Activated CD8-positive, alpha-beta memory T cell treated with anti-CD3 and anti-CD28 coated beads, Interleukin-2, amount 50 U/mL, for 48 hours (primary cell): ENCODE results near the gene LMF2.

Experiments used
- DNase-seq: peaks from one replicate; pipeline ENCODE4 v3.0.0-alpha.2; 2020

LMF2 gene

DNA sequence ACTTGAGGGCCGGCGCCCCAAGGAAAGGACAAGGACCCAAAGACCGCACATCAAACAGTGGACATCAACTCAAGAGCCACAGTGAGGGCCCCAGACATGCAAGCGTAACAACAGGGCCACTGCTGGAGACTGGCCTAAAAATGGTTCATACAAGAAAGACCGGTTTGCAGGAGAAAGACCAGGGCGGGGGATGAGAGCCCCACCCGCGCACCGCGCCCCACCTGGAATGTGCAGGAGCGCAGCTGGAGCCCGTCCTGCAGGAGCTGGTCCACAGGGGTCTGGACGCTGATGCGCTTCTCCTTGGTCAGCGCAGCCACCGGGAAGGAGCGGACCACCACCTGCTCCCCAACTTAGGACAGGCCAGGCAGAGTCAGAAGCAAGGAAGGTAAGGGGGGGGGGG, 46.6 kb downstream of the LMF2 start:
- no peak for DNase-seq

DNA sequence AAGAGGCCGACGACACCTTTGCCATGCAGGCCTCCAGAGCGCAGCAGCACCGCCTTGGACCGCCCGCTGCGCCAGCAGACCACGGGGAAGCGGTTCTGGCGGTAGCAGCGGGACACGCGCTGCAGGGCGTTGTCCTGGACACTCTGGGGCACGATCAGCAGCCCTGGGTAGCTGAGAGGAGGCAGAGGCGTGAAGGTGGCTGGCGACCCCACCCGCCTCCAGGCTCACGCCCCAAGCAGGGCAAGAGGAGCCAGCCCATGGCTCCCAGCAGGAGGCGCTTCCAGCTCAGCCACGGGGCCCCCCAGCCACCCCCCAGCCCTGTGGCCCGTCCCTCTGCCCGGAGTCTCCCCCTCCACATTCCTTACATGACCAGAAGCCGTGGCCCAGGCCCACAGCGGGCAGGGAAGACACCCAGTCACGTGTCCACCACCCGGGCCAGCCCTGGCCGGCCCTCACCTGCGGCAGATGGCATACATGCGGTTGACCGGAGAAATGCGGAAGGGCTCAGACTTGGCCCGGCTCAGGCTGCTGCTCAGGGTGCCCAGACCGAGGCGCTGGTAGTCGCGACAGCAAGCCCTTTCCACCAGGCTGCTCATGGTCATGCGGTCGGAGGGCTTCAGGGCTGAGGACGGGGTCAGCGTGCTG, 47.9 kb downstream of the LMF2 start:
- DNase-seq, result no peak

DNA sequence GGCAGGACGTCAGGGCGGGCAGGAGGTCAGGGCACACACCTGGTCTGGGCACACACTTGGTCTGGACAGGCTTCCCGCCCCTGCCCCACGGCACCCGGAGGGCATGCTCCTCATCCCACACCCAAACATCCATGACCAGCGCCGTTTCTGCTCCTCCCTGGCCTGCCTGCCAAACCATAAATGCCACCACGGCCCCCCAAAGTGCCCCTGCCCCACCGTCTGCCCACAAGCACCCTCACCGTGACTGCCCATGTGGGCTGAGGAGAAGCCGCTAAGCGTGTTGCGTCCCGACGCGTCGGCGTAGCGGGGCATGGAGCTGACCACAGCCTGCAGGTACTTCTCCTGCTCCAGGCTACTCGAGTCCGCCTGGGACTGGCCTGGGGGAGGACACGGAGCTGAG, 48.5 kb downstream of the LMF2 start:
- no peak for DNase-seq

DNA sequence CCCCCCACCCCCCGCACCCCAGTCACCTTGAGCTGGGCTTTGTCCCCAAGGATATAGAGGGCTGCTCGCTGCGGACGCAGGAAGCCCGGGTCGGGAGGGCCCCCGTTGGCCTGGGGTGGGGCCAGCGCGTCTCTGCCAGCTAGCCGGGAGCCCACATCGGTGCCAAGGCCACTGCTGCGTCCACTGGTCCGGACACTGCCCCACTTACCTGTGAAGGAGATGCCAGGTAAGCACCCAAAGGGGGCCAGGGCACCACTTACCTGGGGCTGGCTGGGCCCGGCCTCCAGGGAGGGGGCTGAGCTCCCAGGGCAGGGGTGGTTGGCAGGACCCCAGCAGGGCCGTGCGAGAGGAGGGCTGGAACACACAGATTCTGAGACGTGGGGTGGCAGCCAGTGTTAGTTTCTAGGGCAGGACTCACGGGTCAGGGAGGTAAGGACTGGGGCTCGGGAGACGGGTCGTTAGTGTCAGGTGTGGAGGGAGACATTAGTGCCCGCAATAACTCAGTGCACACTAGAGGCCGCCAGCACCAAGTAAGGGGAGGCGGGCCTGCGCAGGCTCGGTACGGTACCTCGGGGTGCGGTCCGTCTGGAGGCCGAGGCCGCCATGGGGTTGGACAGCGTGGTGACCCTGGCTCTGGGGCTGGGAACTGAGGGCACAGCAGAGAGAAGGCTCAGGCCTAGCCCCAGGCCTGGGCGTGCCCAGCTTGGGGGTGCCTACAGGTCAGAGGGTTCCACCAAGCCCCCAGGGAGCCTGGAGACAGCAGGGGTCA, 50.9 kb downstream of the LMF2 start:
- no peak for DNase-seq

DNA sequence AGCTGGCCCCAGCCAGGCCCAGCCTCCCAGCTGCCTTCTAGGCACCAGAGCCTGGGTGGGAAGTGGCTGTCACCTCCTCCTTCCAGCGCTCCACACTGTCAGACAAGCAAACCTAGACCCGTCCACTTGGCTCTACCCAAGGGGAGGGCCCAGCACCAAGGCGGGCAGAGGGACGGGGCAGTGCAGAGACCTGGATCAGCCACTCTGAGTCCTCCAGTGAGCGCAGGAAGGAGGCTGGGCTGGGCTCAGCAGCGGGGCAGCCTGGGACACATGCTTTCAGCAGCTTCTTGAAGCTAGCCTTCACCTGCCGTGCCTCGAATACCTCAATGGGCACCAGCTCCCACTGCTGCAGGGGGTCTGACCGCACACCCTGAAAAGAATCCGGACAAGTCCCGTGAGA, 51.5 kb downstream of the LMF2 start:
- DNase-seq, result no peak

DNA sequence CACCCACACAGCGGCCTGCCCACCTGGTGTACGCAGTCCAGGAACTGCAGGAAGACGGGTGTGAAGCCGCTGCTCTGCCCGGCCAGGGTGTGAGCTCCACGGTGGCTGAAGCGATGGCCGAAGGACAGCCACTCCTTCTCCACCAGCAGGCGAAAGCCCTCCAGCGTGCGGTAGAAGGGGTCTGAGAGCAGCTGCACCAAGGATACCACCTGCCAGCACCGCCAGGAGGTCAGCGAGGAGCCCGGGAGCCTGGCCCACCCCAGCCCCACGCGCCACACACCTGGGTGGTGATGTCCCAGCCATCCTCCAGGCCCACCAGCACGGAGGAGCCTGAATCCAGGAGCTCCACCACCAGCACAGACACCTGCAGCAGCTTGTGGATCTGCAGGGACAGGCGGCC, 52.3 kb downstream of the LMF2 start:
- DNase-seq, result no peak

DNA sequence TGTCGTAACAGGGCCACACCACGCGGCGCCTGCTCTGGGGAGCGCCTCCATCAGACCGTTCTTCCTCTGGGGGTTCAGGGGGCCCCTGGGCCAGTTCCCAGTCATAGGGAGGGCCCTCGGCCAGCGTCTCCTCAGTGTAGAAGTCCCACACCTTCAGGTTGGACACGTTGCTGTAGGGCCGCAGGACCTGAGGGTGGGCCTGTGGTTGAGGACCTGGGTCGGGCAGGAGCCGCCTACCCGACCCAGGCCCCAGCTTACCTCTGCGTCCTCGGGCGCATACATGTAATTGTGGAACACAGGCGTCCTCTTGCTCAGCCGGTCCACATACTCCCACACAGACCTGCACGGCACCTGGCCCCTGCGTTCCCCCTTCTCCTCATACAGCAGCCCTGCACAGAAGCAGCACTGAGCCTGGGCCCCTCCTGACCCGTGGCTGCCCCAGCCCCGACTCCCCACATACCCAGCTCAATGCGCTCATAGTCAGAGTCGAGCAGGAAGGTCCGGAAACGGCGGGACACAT, 52.9 kb downstream of the LMF2 start:
- no peak for DNase-seq
